Measurements from ENCODE around the gene CLGN. TPM values are rescaled to one million over a fixed set of nuclear protein-coding genes. Genes with fewer than 3 reads are reported as not detected.

CLGN gene
- total and polyA plus RNA-seq, 10 of the 15 experiments (the other 5 are each of a cell fraction or from before 2014, with no cell fraction given) = 0.11 to 1.0 (median 0.62) TPM

GRCh38 chr4:140359562-140360427, 67.7 kb downstream of the CLGN start (continued):
- no peak for TF ChIP-seq ZBTB11 (CRISPR knock-in tag; IDR thresholded peaks at IDR 0.05)

- CTCF ChIA-PET = interaction anchor here (2.1 to 5.9 kb wide), 4 partner anchors 10 to 492 kb away, joined by 31 to 88 read pairs (median 60); partner anchors contain the start of gene SCOC
- 0% methylated on average over 1 of the region's 1 CpG for WGBS (ENCODE audit: insufficient coverage, insufficient replicate concordance, low lambda C conversion rate, missing lambda C conversion rate)
Observed at GRCh38 chr4:140358281-140358680, 69.2 kb downstream of the CLGN start.

More at GRCh38 chr4:140358281-140358680, 69.2 kb downstream of the CLGN start:
- H3K79me2 ChIP-seq (ENCODE audit: control insufficient read depth, insufficient read depth, low read length) = no peaks in the 10 kb centered on the region
- FAIRE-seq = no peak
- no peak overlapping the region for H3K4me3 ChIP-seq
- no peak overlapping the region for H3K27ac ChIP-seq (ENCODE audit: control insufficient read depth, insufficient read depth)
- H4K20me1 ChIP-seq (ENCODE audit: control insufficient read depth, insufficient read depth) = no peaks in the 10 kb centered on the region
- no peaks in the 10 kb centered on the region for H3K27me3 ChIP-seq (replicated peaks in 1 of 2; ENCODE audit: control insufficient read depth in 2 of 2, insufficient read depth in 2 of 2, low read length in 1 of 2)
- no peaks in the 10 kb centered on the region for H3K4me1 ChIP-seq (ENCODE audit: control insufficient read depth, insufficient read depth, low read length)
- SMC1A ChIA-PET (ENCODE audit: uncharacterized antibody, unreplicated experiment) = interaction anchor here (1.0 to 2.4 kb wide), 2 partner anchors 10 to 16 kb away, joined by 3 to 10 read pairs; no protein-coding TSS in a partner anchor
- H3K9ac ChIP-seq (ENCODE audit: control insufficient read depth, insufficient read depth, low read length) = no peak overlapping the region
- POLR2A ChIA-PET = no interaction called here
- RAD21 ChIA-PET (ENCODE audit: unreplicated experiment) = interaction anchor here (0.6 kb wide), 1 partner anchor 251 kb away, joined by 3 read pairs; no protein-coding TSS in a partner anchor
- TF ChIP-seq, protein P1, sequence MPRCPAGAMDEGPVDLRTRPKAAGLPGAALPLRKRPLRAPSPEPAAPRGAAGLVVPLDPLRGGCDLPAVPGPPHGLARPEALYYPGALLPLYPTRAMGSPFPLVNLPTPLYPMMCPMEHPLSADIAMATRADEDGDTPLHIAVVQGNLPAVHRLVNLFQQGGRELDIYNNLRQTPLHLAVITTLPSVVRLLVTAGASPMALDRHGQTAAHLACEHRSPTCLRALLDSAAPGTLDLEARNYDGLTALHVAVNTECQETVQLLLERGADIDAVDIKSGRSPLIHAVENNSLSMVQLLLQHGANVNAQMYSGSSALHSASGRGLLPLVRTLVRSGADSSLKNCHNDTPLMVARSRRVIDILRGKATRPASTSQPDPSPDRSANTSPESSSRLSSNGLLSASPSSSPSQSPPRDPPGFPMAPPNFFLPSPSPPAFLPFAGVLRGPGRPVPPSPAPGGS (IDR thresholded peaks at IDR 0.05; ENCODE audit: borderline replicate concordance, insufficient read depth, low read depth, low read length, poor library complexity, severe bottlenecking) = no peak
- TF ChIP-seq TARDBP (IDR thresholded peaks at IDR 0.05; ENCODE audit: borderline replicate concordance) = no peak
- no peak for TF ChIP-seq WRNIP1 (IDR thresholded peaks at IDR 0.05; ENCODE audit: borderline replicate concordance, low read depth, low read length)
- TF ChIP-seq, protein P2, sequence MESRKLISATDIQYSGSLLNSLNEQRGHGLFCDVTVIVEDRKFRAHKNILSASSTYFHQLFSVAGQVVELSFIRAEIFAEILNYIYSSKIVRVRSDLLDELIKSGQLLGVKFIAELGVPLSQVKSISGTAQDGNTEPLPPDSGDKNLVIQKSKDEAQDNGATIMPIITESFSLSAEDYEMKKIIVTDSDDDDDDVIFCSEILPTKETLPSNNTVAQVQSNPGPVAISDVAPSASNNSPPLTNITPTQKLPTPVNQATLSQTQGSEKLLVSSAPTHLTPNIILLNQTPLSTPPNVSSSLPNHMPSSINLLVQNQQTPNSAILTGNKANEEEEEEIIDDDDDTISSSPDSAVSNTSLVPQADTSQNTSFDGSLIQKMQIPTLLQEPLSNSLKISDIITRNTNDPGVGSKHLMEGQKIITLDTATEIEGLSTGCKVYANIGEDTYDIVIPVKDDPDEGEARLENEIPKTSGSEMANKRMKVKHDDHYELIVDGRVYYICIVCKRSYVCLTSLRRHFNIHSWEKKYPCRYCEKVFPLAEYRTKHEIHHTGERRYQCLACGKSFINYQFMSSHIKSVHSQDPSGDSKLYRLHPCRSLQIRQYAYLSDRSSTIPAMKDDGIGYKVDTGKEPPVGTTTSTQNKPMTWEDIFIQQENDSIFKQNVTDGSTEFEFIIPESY (IDR thresholded peaks at IDR 0.05) = no peak
- TF ChIP-seq GABPA (IDR thresholded peaks at IDR 0.05; ENCODE audit: low read depth) = no peak
- no peak for TF ChIP-seq RFX5 (IDR thresholded peaks at IDR 0.05; ENCODE audit: low read depth, low read length)
- TF ChIP-seq FOXM1 (IDR thresholded peaks at IDR 0.05; ENCODE audit: low read depth, low read length) = no peak
- TF ChIP-seq SMAD1 (IDR thresholded peaks at IDR 0.05; ENCODE audit: low read depth, partially characterized antibody) = no peak
- TF ChIP-seq SMC3 (IDR thresholded peaks at IDR 0.05; ENCODE audit: borderline replicate concordance, low read length) = no peak
- no peak for TF ChIP-seq NFXL1 (IDR thresholded peaks at IDR 0.05; ENCODE audit: borderline replicate concordance)
- intact Hi-C loops (cut with micrococcal nuclease; ENCODE audit: unreplicated experiment) = no loop called here
- in situ Hi-C loops (cut with MboI) = loop anchor here (5.0 kb wide), 1 partner anchor 254 kb away; no protein-coding TSS in a partner anchor
- DNase-seq (ENCODE audit: low read depth, low spot score) = no peak
- no TSS peak for BruUV-seq (replicated peaks)
- no peak for ATAC-seq
- no peak overlapping the region for H3K4me2 ChIP-seq (ENCODE audit: control insufficient read depth, insufficient read depth)
- no peaks in the 10 kb centered on the region for H3K9me3 ChIP-seq (replicated peaks; ENCODE audit: control insufficient read depth, insufficient read depth, low read length)
- no peak overlapping the region for H2AFZ ChIP-seq (ENCODE audit: control insufficient read depth, low read depth, low read length)
- H3K36me3 ChIP-seq (ENCODE audit: control insufficient read depth in 2 of 2, insufficient read depth in 2 of 2, low read length in 1 of 2) = no peaks in the 10 kb centered on the region
